Large intestine (tissue), 3 donors: ENCODE measurements around the gene DACH2. TPM values are rescaled to one million over a fixed set of nuclear protein-coding genes. Genes with fewer than 3 reads are reported as not detected.

Source experiments
- DNase-seq, 2 donors: peaks; one replicate each; pipeline versions ENCODE4 v3.0.0 to v3.0.0-alpha.2; 2013
- H3K27ac ChIP-seq: one replicate; pipeline ENCODE4 v1.5.1; 2013; ENCODE audit warnings: low read length
- H3K27me3 ChIP-seq: 2 replicates; pipeline ENCODE4 v1.6.1; 2013; ENCODE audit warnings: low read length; ENCODE audit not compliant: control insufficient read depth, insufficient read depth
- H3K36me3 ChIP-seq: 2 replicates; pipeline ENCODE4 v1.6.1; 2013; ENCODE audit warnings: low read length; ENCODE audit not compliant: control insufficient read depth, insufficient read depth
- H3K4me1 ChIP-seq: one replicate; pipeline ENCODE4 v1.6.1; 2013; ENCODE audit warnings: low read length; ENCODE audit not compliant: control insufficient read depth, insufficient read depth
- H3K4me3 ChIP-seq: one replicate; pipeline ENCODE4 v1.5.1; 2013; ENCODE audit warnings: low read length
- H3K9me3 ChIP-seq: one replicate; pipeline ENCODE4 v1.6.1; 2013; ENCODE audit warnings: mild to moderate bottlenecking, low read depth, low read length, moderate library complexity; ENCODE audit not compliant: control insufficient read depth
- WGBS: methylation state at CpG from one replicate; pipeline ENCODE4 v1.1.5; 2013; ENCODE audit warnings: low lambda C conversion rate; ENCODE audit not compliant: insufficient coverage; 5-methylcytosine and 5-hydroxymethylcytosine counted together
- polyA plus RNA-seq: library from polyadenylated mRNA; unstranded; fragments of 120-200 nt; gene quantifications from one replicate; pipeline ENCODE4 v1.2.1, GENCODE V29; 2013

The DACH2 gene
- polyA plus RNA-seq, 1 donor, result 1.9 TPM

GRCh38 chrX:86241547-86241946, 93.3 kb downstream of the DACH2 start:
- H3K9me3 ChIP-seq, result no peaks in the 10 kb centered on the region
- no CpG with 5 or more reads among the region's 1 CpG for WGBS
- H3K36me3 ChIP-seq, result no peaks in the 10 kb centered on the region
- DNase-seq, result no peak
- no peak overlapping the region for H3K4me3 ChIP-seq
- no peaks in the 10 kb centered on the region for H3K4me1 ChIP-seq
- H3K27ac ChIP-seq, result no peak overlapping the region
- H3K27me3 ChIP-seq, result no peaks in the 10 kb centered on the region

GRCh38 chrX:86263526-86263925, 115.3 kb downstream of the DACH2 start:
- DNase-seq, result no peak
- Histone ChIP-seq H3K4me3 (no peak overlapping the region), H3K27ac (no peak overlapping the region), H3K36me3 (no peaks in the 10 kb centered on the region), H3K27me3 (no peaks in the 10 kb centered on the region), H3K4me1 (no peaks in the 10 kb centered on the region), H3K9me3 (no peaks in the 10 kb centered on the region)

GRCh38 chrX:86295293-86295692, 147.0 kb downstream of the DACH2 start:
- no peak for DNase-seq
- H3K27me3 ChIP-seq, result no peaks in the 10 kb centered on the region
- H3K36me3 ChIP-seq, result no peaks in the 10 kb centered on the region
- no peak overlapping the region for H3K27ac ChIP-seq
- H3K4me1 ChIP-seq, result no peaks in the 10 kb centered on the region
- no peak overlapping the region for H3K4me3 ChIP-seq
- H3K9me3 ChIP-seq, result no peaks in the 10 kb centered on the region
- no CpG with 5 or more reads among the region's 10 CpGs for WGBS

- Histone ChIP-seq H3K36me3 (no peaks in the 10 kb centered on the region), H3K9me3 (no peaks in the 10 kb centered on the region), H3K27me3 (no peaks in the 10 kb centered on the region), H3K4me3 (no peak overlapping the region), H3K27ac (no peak overlapping the region), H3K4me1 (no peaks in the 10 kb centered on the region)
- no peak for DNase-seq
- WGBS, result no CpG with 5 or more reads among the region's 3 CpGs
These were observed 174.7 kb downstream of the DACH2 start for GRCh38 chrX:86322913-86323312.

GRCh38 chrX:86329174-86329573, 180.9 kb downstream of the DACH2 start:
- Histone ChIP-seq H3K4me1 (no peaks in the 10 kb centered on the region), H3K4me3 (no peak overlapping the region), H3K36me3 (no peaks in the 10 kb centered on the region), H3K9me3 (no peaks in the 10 kb centered on the region), H3K27ac (no peak overlapping the region), H3K27me3 (no peaks in the 10 kb centered on the region)
- WGBS, result no CpG with 5 or more reads among the region's 1 CpG
- no peak for DNase-seq

GRCh38 chrX:86348669-86349068, 200.4 kb downstream of the DACH2 start:
- DNase-seq, result no peak
- Histone ChIP-seq H3K4me1 (no peaks in the 10 kb centered on the region), H3K9me3 (no peaks in the 10 kb centered on the region), H3K27ac (no peak overlapping the region), H3K4me3 (no peak overlapping the region), H3K36me3 (no peaks in the 10 kb centered on the region), H3K27me3 (no peaks in the 10 kb centered on the region)
- whole genome bisulfite sequencing, result no CpG with 5 or more reads among the region's 4 CpGs

GRCh38 chrX:86349115-86349514, 200.9 kb downstream of the DACH2 start:
- H3K4me3 ChIP-seq, result no peak overlapping the region

GRCh38 chrX:86369847-86370630, 221.8 kb downstream of the DACH2 start:
- no peaks in the 10 kb centered on the region for H3K4me1 ChIP-seq
- no peaks in the 10 kb centered on the region for H3K27me3 ChIP-seq
- no peaks in the 10 kb centered on the region for H3K9me3 ChIP-seq
- no peak for DNase-seq
- no peak overlapping the region for H3K4me3 ChIP-seq
- no peaks in the 10 kb centered on the region for H3K36me3 ChIP-seq
- WGBS, result no CpG with 5 or more reads among the region's 3 CpGs
- no peak overlapping the region for H3K27ac ChIP-seq

More at GRCh38 chrX:86349115-86349514, 200.9 kb downstream of the DACH2 start:
- H3K9me3 ChIP-seq, result no peaks in the 10 kb centered on the region
- no CpG with 5 or more reads among the region's 11 CpGs for WGBS
- H3K4me1 ChIP-seq, result no peaks in the 10 kb centered on the region
- no peak overlapping the region for H3K27ac ChIP-seq
- no peak for DNase-seq
- H3K27me3 ChIP-seq, result no peaks in the 10 kb centered on the region
- no peaks in the 10 kb centered on the region for H3K36me3 ChIP-seq

GRCh38 chrX:86370927-86371326, 222.7 kb downstream of the DACH2 start:
- Histone ChIP-seq H3K27ac (no peak overlapping the region), H3K36me3 (no peaks in the 10 kb centered on the region), H3K4me3 (no peak overlapping the region), H3K9me3 (no peaks in the 10 kb centered on the region), H3K27me3 (no peaks in the 10 kb centered on the region), H3K4me1 (no peaks in the 10 kb centered on the region)
- WGBS, result no CpG with 5 or more reads among the region's 1 CpG
- DNase-seq, result no peak

- no peaks in the 10 kb centered on the region for H3K36me3 ChIP-seq
- H3K4me1 ChIP-seq, result no peaks in the 10 kb centered on the region
- no peaks in the 10 kb centered on the region for H3K27me3 ChIP-seq
- H3K9me3 ChIP-seq, result no peaks in the 10 kb centered on the region
- no peak overlapping the region for H3K4me3 ChIP-seq
- DNase-seq, result no peak
- H3K27ac ChIP-seq, result no peak overlapping the region
These were observed 231.0 kb downstream of the DACH2 start for GRCh38 chrX:86379209-86379608.
